ENCODE data around the gene TTC39A.

DNA sequence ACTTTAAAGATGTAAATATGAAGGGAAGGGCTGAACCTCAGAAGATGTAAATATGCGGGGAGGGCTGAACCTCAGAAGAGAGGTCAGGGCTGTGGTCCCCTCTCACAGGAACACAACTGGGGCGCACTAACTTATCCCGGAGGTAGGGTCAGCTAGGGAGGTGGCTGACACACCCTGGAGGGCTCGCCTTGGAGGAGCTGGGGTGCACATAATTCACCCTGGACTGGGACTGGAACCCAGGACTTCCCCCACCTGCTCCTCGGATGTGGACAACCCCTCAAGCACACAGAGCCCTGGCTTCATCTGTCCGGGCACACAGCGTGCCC lies 13.9 kb upstream of the TTC39A start:
- TF ChIP-seq, protein P1, sequence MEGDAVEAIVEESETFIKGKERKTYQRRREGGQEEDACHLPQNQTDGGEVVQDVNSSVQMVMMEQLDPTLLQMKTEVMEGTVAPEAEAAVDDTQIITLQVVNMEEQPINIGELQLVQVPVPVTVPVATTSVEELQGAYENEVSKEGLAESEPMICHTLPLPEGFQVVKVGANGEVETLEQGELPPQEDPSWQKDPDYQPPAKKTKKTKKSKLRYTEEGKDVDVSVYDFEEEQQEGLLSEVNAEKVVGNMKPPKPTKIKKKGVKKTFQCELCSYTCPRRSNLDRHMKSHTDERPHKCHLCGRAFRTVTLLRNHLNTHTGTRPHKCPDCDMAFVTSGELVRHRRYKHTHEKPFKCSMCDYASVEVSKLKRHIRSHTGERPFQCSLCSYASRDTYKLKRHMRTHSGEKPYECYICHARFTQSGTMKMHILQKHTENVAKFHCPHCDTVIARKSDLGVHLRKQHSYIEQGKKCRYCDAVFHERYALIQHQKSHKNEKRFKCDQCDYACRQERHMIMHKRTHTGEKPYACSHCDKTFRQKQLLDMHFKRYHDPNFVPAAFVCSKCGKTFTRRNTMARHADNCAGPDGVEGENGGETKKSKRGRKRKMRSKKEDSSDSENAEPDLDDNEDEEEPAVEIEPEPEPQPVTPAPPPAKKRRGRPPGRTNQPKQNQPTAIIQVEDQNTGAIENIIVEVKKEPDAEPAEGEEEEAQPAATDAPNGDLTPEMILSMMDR (IDR thresholded peaks at IDR 0.05; ENCODE audit: low read length): no peak
- TF ChIP-seq EZH2 (optimal IDR thresholded peaks at IDR 0.05; ENCODE audit: low read depth, low read length): no peak

Measured in MM.1S (cell line).